ENCODE measurements around the gene ARHGAP5. TPM values are rescaled to one million over a fixed set of nuclear protein-coding genes. Genes with fewer than 3 reads are reported as not detected.

Gene ARHGAP5
- total RNA-seq, 1 donor from 2014 or later: 114 TPM

DNA sequence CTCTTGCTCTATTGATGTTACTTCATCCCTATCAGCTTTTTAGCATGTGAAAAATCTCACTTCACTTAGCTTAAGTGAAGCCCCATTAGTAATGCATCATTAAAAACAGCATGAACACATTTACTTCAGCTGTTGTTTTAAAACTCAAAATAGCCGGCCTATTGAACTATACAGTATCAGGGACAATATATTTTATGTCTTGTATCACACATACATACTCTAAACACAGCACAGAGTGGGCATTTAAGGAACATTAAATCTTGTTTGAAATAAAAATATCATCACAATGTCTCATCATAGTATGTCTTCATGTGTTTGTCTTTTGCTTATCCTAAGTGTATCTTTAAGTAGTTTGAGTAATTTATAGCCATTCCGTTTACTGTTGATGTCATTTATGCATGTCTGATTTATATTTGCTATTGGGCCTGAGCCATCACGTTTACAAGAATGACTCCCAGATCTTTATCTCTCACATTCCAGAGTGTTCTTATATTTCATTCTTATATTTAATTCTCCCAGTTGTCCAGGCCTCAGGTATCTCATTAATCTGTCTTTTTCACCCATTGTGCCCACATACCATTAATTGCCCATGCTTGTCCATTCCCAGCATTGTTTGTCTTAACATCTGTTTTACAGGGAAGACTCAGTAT, 57.5 kb downstream of the ARHGAP5 start:
- no peak for DNase-seq (ENCODE audit: low read depth, low spot score)
- Mint-ChIP-seq H3K36me3 (ENCODE audit: low read depth) (peaks cover 75% of the 10 kb centered on the region), H3K4me1 (no peaks in the 10 kb centered on the region), H3K9me3 (peaks cover 18% of the 10 kb centered on the region), H3K27ac (ENCODE audit: unreplicated experiment) (no peak overlapping the region), H3K4me3 (no peak overlapping the region), H3K27me3 (ENCODE audit: low read depth) (no peaks in the 10 kb centered on the region)
- TF ChIP-seq, protein P1, sequence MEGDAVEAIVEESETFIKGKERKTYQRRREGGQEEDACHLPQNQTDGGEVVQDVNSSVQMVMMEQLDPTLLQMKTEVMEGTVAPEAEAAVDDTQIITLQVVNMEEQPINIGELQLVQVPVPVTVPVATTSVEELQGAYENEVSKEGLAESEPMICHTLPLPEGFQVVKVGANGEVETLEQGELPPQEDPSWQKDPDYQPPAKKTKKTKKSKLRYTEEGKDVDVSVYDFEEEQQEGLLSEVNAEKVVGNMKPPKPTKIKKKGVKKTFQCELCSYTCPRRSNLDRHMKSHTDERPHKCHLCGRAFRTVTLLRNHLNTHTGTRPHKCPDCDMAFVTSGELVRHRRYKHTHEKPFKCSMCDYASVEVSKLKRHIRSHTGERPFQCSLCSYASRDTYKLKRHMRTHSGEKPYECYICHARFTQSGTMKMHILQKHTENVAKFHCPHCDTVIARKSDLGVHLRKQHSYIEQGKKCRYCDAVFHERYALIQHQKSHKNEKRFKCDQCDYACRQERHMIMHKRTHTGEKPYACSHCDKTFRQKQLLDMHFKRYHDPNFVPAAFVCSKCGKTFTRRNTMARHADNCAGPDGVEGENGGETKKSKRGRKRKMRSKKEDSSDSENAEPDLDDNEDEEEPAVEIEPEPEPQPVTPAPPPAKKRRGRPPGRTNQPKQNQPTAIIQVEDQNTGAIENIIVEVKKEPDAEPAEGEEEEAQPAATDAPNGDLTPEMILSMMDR (conservative IDR thresholded peaks at IDR 0.05): no peak

DNA sequence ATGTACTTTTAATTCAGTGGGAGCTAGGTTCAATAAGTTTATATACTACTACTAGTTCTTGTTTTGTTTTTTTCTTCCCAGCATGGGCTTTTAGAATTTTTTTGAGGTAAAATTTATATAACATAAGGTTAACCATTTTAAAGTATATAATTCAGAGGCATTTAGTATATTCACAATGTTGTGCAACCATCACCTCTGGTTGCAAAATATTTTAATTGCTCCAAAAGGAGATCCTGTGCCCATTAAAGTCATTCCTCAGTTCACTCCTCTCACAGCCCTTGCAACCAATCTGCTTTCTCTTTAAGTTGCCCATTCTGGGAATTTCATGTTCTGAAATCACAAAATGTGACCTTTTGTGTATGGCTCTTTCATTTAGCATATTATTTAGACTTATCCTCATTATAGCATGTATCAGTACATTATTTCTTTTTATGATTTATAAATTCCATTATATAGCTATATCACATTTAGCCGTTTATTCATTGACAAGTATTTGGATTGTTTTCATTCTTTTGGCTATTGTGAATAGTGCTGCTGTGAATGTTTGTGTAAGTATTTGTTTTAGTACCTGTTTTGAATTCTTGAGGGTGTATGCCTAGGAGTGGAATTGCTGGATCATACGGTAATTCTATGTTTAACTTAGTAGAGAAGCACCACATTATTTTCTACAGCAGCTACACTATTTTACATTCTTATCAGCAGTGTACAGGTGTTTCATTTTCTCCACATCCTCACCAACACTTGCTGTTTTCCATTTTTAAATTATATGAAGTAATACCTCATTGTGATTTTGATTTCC, 59.1 kb downstream of the ARHGAP5 start:
- DNase-seq (ENCODE audit: low read depth, low spot score): no peak
- H3K9me3 Mint-ChIP-seq: peaks cover 21% of the 10 kb centered on the region
- H3K4me1 Mint-ChIP-seq: peaks cover 8% of the 10 kb centered on the region
- H3K36me3 Mint-ChIP-seq (ENCODE audit: low read depth): peaks cover 74% of the 10 kb centered on the region
- H3K27me3 Mint-ChIP-seq (ENCODE audit: low read depth): no peaks in the 10 kb centered on the region
- TF ChIP-seq, protein P1 (conservative IDR thresholded peaks at IDR 0.05): no peak
- H3K4me3 Mint-ChIP-seq: no peak overlapping the region
- no peak overlapping the region for H3K27ac Mint-ChIP-seq (ENCODE audit: unreplicated experiment)

DNA sequence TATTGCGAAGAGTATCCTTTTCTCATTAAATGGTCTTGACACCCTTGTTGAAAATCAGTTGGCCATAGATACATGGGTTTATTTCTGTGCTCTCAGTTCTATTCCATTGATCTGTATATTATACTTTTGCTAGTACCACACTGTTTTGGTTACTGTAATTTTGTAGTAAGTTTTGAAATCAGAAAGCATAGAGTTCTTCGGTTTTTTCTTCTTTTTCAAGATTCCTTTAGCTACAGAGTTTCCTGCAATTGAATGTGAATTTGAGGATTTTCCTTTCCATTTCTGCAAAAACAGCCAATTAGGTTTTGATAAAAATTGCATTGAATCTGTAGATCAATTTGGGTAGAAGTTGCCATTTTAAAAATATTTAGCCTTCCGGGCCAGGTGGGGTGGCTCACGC, 60.2 kb downstream of the ARHGAP5 start:
- TF ChIP-seq, protein P1 (conservative IDR thresholded peaks at IDR 0.05): no peak
- no peaks in the 10 kb centered on the region for H3K27me3 Mint-ChIP-seq (ENCODE audit: low read depth)
- peaks cover 74% of the 10 kb centered on the region for H3K36me3 Mint-ChIP-seq (ENCODE audit: low read depth)
- no peak for DNase-seq (ENCODE audit: low read depth, low spot score)
- H3K27ac Mint-ChIP-seq (ENCODE audit: unreplicated experiment): no peak overlapping the region
- H3K4me1 Mint-ChIP-seq: peaks cover 18% of the 10 kb centered on the region
- peaks cover 21% of the 10 kb centered on the region for H3K9me3 Mint-ChIP-seq
- H3K4me3 Mint-ChIP-seq: no peak overlapping the region

DNA sequence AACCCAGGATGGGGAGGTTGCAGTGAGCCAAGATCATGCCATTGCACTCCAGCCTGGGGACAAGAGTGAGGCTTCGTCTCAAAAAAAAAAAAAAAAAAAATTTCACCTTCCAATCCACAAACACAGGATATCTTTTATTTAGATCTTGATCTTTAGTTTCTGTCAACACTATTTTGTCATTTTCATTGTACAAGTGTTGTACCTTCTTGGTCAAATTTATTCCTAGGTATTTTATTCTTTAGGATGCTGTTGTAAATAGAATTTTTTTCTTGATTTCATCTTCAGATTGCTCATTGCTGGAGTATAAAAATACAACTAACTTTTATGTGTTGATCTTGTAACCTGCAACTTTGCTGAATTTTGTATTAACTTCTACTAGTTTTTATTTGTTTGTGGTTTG, 60.8 kb downstream of the ARHGAP5 start:
- peaks cover 21% of the 10 kb centered on the region for H3K9me3 Mint-ChIP-seq
- no peaks in the 10 kb centered on the region for H3K27me3 Mint-ChIP-seq (ENCODE audit: low read depth)
- DNase-seq (ENCODE audit: low read depth, low spot score): no peak
- peaks cover 23% of the 10 kb centered on the region for H3K4me1 Mint-ChIP-seq
- TF ChIP-seq, protein P1 (conservative IDR thresholded peaks at IDR 0.05): no peak
- peaks cover 71% of the 10 kb centered on the region for H3K36me3 Mint-ChIP-seq (ENCODE audit: low read depth)
- H3K27ac Mint-ChIP-seq (ENCODE audit: unreplicated experiment): no peak overlapping the region
- no peak overlapping the region for H3K4me3 Mint-ChIP-seq

DNA sequence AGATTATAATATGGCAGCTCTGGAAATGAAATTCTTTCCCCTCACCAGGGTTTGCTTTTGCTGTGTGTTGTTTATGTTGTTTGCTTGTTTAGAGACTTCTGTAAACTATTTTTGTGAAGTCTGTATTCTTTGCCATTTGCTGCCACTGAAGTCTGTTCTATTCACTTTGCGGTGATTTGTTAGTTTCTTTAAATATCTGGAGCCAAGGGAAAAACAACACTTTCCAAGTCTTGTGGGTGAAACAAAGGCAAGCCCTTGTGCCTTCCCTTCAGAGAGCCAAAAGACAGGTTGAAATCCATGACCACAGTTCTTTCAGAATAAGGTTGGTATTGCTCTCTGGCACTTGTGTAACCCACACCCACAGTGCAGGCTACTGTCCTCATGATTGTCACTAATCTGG, 65.2 kb downstream of the ARHGAP5 start:
- TF ChIP-seq, protein P1 (conservative IDR thresholded peaks at IDR 0.05): no peak
- Mint-ChIP-seq H3K36me3 (ENCODE audit: low read depth) (peaks cover 42% of the 10 kb centered on the region), H3K9me3 (peaks cover 10% of the 10 kb centered on the region), H3K4me3 (no peak overlapping the region), H3K27me3 (ENCODE audit: low read depth) (no peaks in the 10 kb centered on the region), H3K27ac (ENCODE audit: unreplicated experiment) (peak overlapping the region; percentile 65), H3K4me1 (peaks cover 23% of the 10 kb centered on the region)
- DNase-seq (ENCODE audit: low read depth, low spot score): no peak

All from neural crest cell (in vitro differentiated cells).